PFSK-1 (cell line): ENCODE data around the gene CUL9.

Source experiments
- POLR2AphosphoS5 ChIP-seq: IDR thresholded peaks from 2 replicates; pipeline ENCODE4 v1.6.1; 2012; ENCODE audit warnings: low read depth, mild to moderate bottlenecking, control low read depth, low read length, moderate library complexity
- REST ChIP-seq, 2 experiments: IDR thresholded peaks; 2 replicates each; pipeline versions ENCODE4 v1.6.1 to v1.8.0; 2011 to 2012; ENCODE audit warnings: low read depth in 2 of 2, low read length in 2 of 2, control low read depth in 1 of 2, inconsistent platforms in 1 of 2, mild to moderate bottlenecking in 1 of 2, moderate library complexity in 1 of 2; ENCODE audit not compliant: insufficient read depth in 1 of 2
- SIN3A ChIP-seq: IDR thresholded peaks from 2 replicates; pipeline ENCODE4 v1.6.1; 2012; ENCODE audit warnings: mild to moderate bottlenecking, low read length, moderate library complexity, borderline replicate concordance; ENCODE audit not compliant: insufficient read depth
- TAF1 ChIP-seq: IDR thresholded peaks from 2 replicates; pipeline ENCODE4 v1.6.1; 2012; ENCODE audit warnings: low read length, control low read depth, borderline replicate concordance; ENCODE audit not compliant: insufficient read depth

- no peak for TF ChIP-seq POLR2AphosphoS5
- TF ChIP-seq REST (IDR thresholded peaks at IDR 0.05; ENCODE audit: insufficient read depth in 1 of 2, low read depth in 2 of 2, low read length in 2 of 2): no peak
- no peak for TF ChIP-seq TAF1
- TF ChIP-seq SIN3A: no peak
Measured at GRCh38 chr6:43184268-43184985, 2.4 kb downstream of the CUL9 start.
